KMS-11 (cell line): ENCODE results near the gene TSC1.

ENCODE experiments used
- H2AFZ ChIP-seq: fragments of 200-600 bp; sonication (generic); 2 replicates; pipeline ENCODE4 v1.6.1; 2016; ENCODE audit warnings: antibody characterized with exemption, mixed run types, low read depth
- H3K27ac ChIP-seq: fragments of 200-600 bp; sonication (generic); 2 replicates; pipeline ENCODE4 v1.6.1; 2016; ENCODE audit warnings: mild to moderate bottlenecking, mixed run types
- H3K27me3 ChIP-seq: fragments of 200-600 bp; sonication (generic); 2 replicates; pipeline ENCODE4 v1.6.1; 2017; ENCODE audit warnings: mild to moderate bottlenecking, low read depth, mixed run types, moderate library complexity; ENCODE audit not compliant: insufficient read depth
- H3K36me3 ChIP-seq: fragments of 200-600 bp; sonication (generic); 2 replicates; pipeline ENCODE4 v1.6.1; 2017; ENCODE audit warnings: mild to moderate bottlenecking, mixed run types; ENCODE audit not compliant: insufficient read depth
- H3K4me1 ChIP-seq: fragments of 200-600 bp; sonication (generic); 2 replicates; pipeline ENCODE4 v1.6.1; 2016; ENCODE audit warnings: mild to moderate bottlenecking, low read depth, mixed run types; ENCODE audit not compliant: poor library complexity, severe bottlenecking
- H3K4me2 ChIP-seq: fragments of 200-600 bp; sonication (generic); 2 replicates; pipeline ENCODE4 v1.7.0; 2016; ENCODE audit warnings: mild to moderate bottlenecking, mixed run types
- H3K4me3 ChIP-seq: fragments of 200-600 bp; sonication (generic); IDR thresholded peaks from 2 replicates; pipeline ENCODE4 v1.6.1; 2017; ENCODE audit warnings: low read depth, low read length, mixed read lengths; ENCODE audit not compliant: insufficient read depth
- H3K79me2 ChIP-seq: fragments of 200-600 bp; sonication (generic); 2 replicates; pipeline ENCODE4 v1.6.1; 2016; ENCODE audit warnings: low read depth, mixed run types; ENCODE audit not compliant: insufficient read depth
- H3K9ac ChIP-seq: fragments of 200-600 bp; sonication (generic); 2 replicates; pipeline ENCODE4 v1.6.1; 2016; ENCODE audit warnings: mild to moderate bottlenecking, mixed run types
- H4K20me1 ChIP-seq: fragments of 200-600 bp; sonication (generic); 2 replicates; pipeline ENCODE4 v1.6.1; 2016; ENCODE audit warnings: mild to moderate bottlenecking, mixed run types; ENCODE audit not compliant: insufficient read depth
- CTCF ChIP-seq: fragments of 200-600 bp; sonication (generic); conservative IDR thresholded peaks from 2 replicates; pipeline ENCODE4 v1.6.1; 2017; ENCODE audit warnings: low read depth, mild to moderate bottlenecking, antibody characterized with exemption, low read length, moderate library complexity, mixed read lengths

The TSC1 gene

GRCh38 chr9:132883349-132884294, 60.8 kb downstream of the TSC1 start:
- no peaks in the 10 kb centered on the region for H3K27me3 ChIP-seq
- H3K36me3 ChIP-seq, result no peaks in the 10 kb centered on the region
- TF ChIP-seq CTCF, result no peak
- H3K4me2 ChIP-seq, result no peak overlapping the region
- H3K4me1 ChIP-seq, result no peaks in the 10 kb centered on the region
- no peaks in the 10 kb centered on the region for H4K20me1 ChIP-seq
- H3K79me2 ChIP-seq, result no peaks in the 10 kb centered on the region
- no peak overlapping the region for H3K27ac ChIP-seq
- H3K4me3 ChIP-seq, result no peak overlapping the region
- H3K9ac ChIP-seq, result no peak overlapping the region
- no peak overlapping the region for H2AFZ ChIP-seq

- Histone ChIP-seq H2AFZ (no peak overlapping the region), H3K4me3 (no peak overlapping the region), H3K27me3 (no peaks in the 10 kb centered on the region), H3K36me3 (no peaks in the 10 kb centered on the region), H4K20me1 (no peaks in the 10 kb centered on the region), H3K4me2 (no peak overlapping the region), H3K27ac (no peak overlapping the region), H3K9ac (no peak overlapping the region), H3K79me2 (no peaks in the 10 kb centered on the region), H3K4me1 (no peaks in the 10 kb centered on the region)
- no peak for TF ChIP-seq CTCF
Measured at GRCh38 chr9:132882616-132883015, 61.8 kb downstream of the TSC1 start.

- Histone ChIP-seq H3K27me3 (no peaks in the 10 kb centered on the region), H3K9ac (no peak overlapping the region), H3K27ac (no peak overlapping the region), H3K4me1 (no peaks in the 10 kb centered on the region), H3K36me3 (no peaks in the 10 kb centered on the region), H3K4me3 (no peak overlapping the region), H2AFZ (no peak overlapping the region), H3K79me2 (no peaks in the 10 kb centered on the region), H3K4me2 (no peak overlapping the region), H4K20me1 (no peaks in the 10 kb centered on the region)
- no peak for TF ChIP-seq CTCF
Measured at GRCh38 chr9:132881826-132882225, 62.6 kb downstream of the TSC1 start.

GRCh38 chr9:132880324-132880661, 64.1 kb downstream of the TSC1 start:
- H3K4me1 ChIP-seq, result no peaks in the 10 kb centered on the region
- no peak overlapping the region for H3K4me3 ChIP-seq
- no peak for TF ChIP-seq CTCF
- H2AFZ ChIP-seq, result no peak overlapping the region
- H3K27me3 ChIP-seq, result peaks cover 6% of the 10 kb centered on the region; the same call in 1 of the 2 replicates
- H4K20me1 ChIP-seq, result no peaks in the 10 kb centered on the region
- H3K27ac ChIP-seq, result no peak overlapping the region
- H3K9ac ChIP-seq, result no peak overlapping the region
- no peaks in the 10 kb centered on the region for H3K79me2 ChIP-seq
- no peak overlapping the region for H3K4me2 ChIP-seq
- no peaks in the 10 kb centered on the region for H3K36me3 ChIP-seq
